ENCODE measurements around the gene GSG1.

Gene GSG1

DNA sequence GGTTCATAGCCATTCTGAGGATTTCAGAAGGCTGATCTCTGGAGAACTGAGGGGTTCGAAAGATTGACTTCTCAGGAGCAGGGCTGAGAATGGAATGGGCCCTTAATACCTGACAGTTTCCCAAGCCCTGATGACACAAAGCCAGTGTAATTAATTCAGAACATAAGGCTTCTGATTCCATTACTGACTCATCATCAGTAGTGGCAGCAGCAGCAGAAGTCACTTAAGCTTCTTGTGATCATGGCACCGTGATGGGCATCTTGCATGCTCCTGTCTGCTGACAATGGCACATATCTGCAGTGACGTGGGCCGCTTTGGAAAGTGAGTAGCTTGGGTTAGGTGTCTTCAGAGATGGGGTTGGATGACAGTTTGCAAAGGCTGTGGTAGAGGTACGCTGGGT, 38.2 kb upstream of the GSG1 start:
- no peak for DNase-seq
- H3K4me1 ChIP-seq, result peaks cover 0 to 8% (median 3%) of the 10 kb centered on the region in 4 donors
- H3K36me3 ChIP-seq, result no peaks in the 10 kb centered on the region
- no peak overlapping the region for H3K27ac ChIP-seq
- TF ChIP-seq, protein P1, sequence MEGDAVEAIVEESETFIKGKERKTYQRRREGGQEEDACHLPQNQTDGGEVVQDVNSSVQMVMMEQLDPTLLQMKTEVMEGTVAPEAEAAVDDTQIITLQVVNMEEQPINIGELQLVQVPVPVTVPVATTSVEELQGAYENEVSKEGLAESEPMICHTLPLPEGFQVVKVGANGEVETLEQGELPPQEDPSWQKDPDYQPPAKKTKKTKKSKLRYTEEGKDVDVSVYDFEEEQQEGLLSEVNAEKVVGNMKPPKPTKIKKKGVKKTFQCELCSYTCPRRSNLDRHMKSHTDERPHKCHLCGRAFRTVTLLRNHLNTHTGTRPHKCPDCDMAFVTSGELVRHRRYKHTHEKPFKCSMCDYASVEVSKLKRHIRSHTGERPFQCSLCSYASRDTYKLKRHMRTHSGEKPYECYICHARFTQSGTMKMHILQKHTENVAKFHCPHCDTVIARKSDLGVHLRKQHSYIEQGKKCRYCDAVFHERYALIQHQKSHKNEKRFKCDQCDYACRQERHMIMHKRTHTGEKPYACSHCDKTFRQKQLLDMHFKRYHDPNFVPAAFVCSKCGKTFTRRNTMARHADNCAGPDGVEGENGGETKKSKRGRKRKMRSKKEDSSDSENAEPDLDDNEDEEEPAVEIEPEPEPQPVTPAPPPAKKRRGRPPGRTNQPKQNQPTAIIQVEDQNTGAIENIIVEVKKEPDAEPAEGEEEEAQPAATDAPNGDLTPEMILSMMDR (IDR thresholded peaks at IDR 0.05), result no peak
- H3K4me3 ChIP-seq, result no peak overlapping the region
- no peaks in the 10 kb centered on the region for H3K9me3 ChIP-seq
- H3K27me3 ChIP-seq, result no peaks in the 10 kb centered on the region
- intact Hi-C loops (cut with DNase I; ENCODE audit: low total_unique reads), result no loop called here

DNA sequence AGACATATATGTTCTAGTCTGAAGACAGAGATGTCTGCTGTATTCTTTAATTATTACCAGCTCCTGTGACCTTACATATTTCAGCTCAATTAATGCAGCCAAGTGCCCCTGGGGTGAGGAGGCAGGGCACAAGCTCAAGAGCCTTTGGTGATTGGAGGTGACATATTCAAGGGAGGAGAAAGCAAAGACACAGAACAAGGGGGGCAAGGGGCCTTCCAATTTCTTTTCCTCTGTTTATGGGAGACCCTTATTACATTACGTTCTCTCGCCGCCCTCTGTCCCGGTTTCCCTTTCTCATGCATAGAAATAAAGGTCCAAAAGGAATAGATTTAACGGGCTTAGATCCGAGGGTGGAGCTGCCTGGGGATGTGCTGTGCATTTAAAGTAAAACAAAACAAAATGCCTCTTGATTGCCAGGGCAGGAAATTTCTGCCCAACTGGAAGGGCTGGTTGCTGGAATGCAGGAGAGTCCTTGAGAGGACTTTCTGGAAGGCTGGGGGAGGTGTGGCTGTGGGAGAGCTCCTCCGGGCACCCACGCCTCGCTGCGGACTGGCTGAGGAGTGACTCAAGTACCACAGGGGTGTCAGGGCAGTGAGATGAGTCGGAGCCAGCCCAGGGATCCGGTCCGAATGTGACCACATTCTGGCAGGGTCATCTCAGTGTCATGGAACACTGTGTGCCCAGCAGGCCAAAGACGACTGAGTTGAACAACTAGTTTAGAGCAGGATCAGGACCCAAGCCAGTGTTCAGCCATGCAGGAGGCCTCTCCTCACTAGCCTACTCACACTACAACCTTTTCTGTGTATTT, 32.1 kb upstream of the GSG1 start:
- peak; percentile 80 to 88 for DNase-seq
- no peaks in the 10 kb centered on the region for H3K27me3 ChIP-seq
- H3K4me3 ChIP-seq, result no peak overlapping the region
- intact Hi-C loops (cut with DNase I; ENCODE audit: low total_unique reads), result no loop called here
- peaks cover 0 to 10% (median 1%) of the 10 kb centered on the region in 4 donors for H3K4me1 ChIP-seq
- no peaks in the 10 kb centered on the region for H3K36me3 ChIP-seq
- TF ChIP-seq, protein P1 (IDR thresholded peaks at IDR 0.05), result no peak
- H3K9me3 ChIP-seq, result no peaks in the 10 kb centered on the region
- H3K27ac ChIP-seq, result peak overlapping the region; percentile 49 to 54

DNA sequence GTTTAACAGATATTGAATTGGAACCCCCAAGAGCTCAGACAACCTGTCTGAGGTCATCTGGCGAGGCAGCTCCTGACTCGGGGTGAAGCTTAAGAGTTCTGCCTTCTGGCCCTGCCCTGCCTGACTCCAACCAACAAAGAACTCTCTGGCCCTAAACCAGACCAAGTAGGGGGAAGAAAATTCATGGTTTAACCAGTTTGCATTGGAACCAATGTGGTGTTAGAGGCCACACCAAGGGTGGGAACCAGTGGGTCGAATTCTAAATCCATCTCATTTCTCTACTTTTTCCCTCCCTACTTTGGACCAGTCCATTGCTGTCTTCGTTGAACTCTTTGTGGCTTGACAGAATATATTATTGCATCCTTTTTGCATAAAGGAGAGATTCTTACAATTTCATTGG, 30.4 kb upstream of the GSG1 start:
- no peak overlapping the region for H3K4me3 ChIP-seq
- no peak overlapping the region for H3K27ac ChIP-seq
- intact Hi-C loops (cut with DNase I; ENCODE audit: low total_unique reads), result no loop called here
- H3K9me3 ChIP-seq, result no peaks in the 10 kb centered on the region
- H3K36me3 ChIP-seq, result no peaks in the 10 kb centered on the region
- H3K4me1 ChIP-seq, result peaks cover 0 to 10% (median 1%) of the 10 kb centered on the region in 4 donors
- H3K27me3 ChIP-seq, result no peaks in the 10 kb centered on the region
- no peak for DNase-seq
- TF ChIP-seq, protein P1 (IDR thresholded peaks at IDR 0.05), result no peak

DNA sequence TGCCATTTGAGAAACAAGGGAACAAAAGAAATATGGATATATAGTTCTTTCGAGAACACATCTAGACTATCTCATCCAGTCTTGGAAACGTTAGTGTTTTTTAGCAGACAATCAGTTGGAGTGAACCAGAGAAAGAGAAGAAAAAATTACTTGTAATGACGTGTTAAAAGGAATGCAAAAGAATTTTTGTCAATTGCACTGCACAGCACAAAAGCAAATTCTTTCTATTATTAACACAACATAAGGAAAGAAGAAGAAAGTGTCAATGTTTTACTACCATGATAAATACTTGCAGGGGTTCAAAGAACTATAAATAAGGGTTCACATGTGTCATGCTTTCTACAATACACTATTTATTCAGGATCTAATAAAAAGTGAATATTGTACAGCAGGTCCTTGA, 27.5 kb upstream of the GSG1 start:
- intact Hi-C loops (cut with DNase I; ENCODE audit: low total_unique reads), result no loop called here
- H3K27me3 ChIP-seq, result no peaks in the 10 kb centered on the region
- H3K4me3 ChIP-seq, result no peak overlapping the region
- H3K4me1 ChIP-seq, result peaks cover 0 to 6% (median 1%) of the 10 kb centered on the region in 4 donors
- TF ChIP-seq, protein P1 (IDR thresholded peaks at IDR 0.05), result no peak
- no peak for DNase-seq
- H3K36me3 ChIP-seq, result no peaks in the 10 kb centered on the region
- no peak overlapping the region for H3K27ac ChIP-seq
- H3K9me3 ChIP-seq, result no peaks in the 10 kb centered on the region

DNA sequence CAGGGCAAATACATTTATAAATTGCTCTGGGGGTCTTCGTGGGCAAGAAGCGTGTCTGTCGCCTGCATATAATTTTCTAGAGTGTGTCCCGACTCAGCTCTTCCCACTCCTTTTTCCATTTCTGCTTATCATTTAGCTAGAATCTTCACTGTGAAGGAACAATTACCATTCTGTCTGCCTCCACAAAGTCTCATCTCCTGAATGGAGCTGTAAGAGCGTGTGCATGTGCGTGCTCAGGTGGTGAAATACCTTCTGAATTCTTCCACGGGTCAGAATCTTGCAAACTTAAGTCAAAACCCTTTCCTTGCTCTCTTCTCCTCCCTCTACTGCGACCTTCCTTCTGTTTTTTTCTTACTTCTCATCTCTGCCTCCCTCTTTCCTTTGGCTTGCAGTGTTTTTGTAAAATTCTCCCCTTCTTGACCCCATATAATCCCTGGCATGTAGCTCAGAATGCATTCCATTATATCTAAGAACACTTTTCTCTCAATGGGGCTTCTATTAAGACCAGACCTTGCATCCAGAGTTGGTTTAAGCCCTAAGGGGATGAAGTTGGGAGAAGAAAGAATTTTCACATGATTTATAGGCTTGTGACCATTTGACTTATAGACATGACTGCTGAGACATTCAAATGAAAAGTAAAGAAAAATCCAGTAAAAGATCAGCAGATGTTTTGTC, 25.0 kb upstream of the GSG1 start:
- no peak overlapping the region for H3K27ac ChIP-seq
- intact Hi-C loops (cut with DNase I; ENCODE audit: low total_unique reads), result no loop called here
- DNase-seq, result no peak

More for the DNA sequence above, 25.0 kb upstream of the GSG1 start:
- TF ChIP-seq, protein P1 (IDR thresholded peaks at IDR 0.05), result no peak
- Histone ChIP-seq H3K4me3 (no peak overlapping the region), H3K9me3 (no peaks in the 10 kb centered on the region), H3K4me1 (no peaks in the 10 kb centered on the region), H3K36me3 (no peaks in the 10 kb centered on the region), H3K27me3 (no peaks in the 10 kb centered on the region)
